BE2C (cell line): Measurements from ENCODE around the gene EMC9.

Source experiments
- DNase-seq: peaks from one replicate; pipeline ENCODE4 v3.0.0-alpha.2; 2020
- H3K27me3 ChIP-seq: fragments of 250-450 bp; sonication (Bioruptor Pico); 2 replicates; pipeline ENCODE4 v1.5.1; 2020; ENCODE audit warnings: mild to moderate bottlenecking
- H3K36me3 ChIP-seq: fragments of 250-450 bp; sonication (Bioruptor Pico); 2 replicates; pipeline ENCODE4 v1.5.1; 2020; ENCODE audit warnings: mild to moderate bottlenecking
- H3K4me1 ChIP-seq: fragments of 250-450 bp; sonication (Bioruptor Pico); 2 replicates; pipeline ENCODE4 v1.5.1; 2020
- H3K4me3 ChIP-seq: 2 replicates; pipeline ENCODE4 v1.5.1; 2011; ENCODE audit warnings: low read depth, low read length
- H3K9me3 ChIP-seq: fragments of 250-450 bp; sonication (Bioruptor Pico); 2 replicates; pipeline ENCODE4 v1.5.1; 2020
- CTCF ChIP-seq: IDR thresholded peaks from 2 replicates; pipeline ENCODE4 v1.5.1; 2012; ENCODE audit warnings: mild to moderate bottlenecking, low read depth, low read length

The EMC9 gene

GRCh38 chr14:24116128-24116814 is 25.1 kb downstream of the EMC9 start:
- Histone ChIP-seq H3K4me3 (no peak overlapping the region), H3K27me3 (no peaks in the 10 kb centered on the region), H3K9me3 (no peaks in the 10 kb centered on the region), H3K36me3 (peaks cover 8% of the 10 kb centered on the region), H3K4me1 (no peaks in the 10 kb centered on the region; the same call in 1 of the 2 replicates)
- no peak for TF ChIP-seq CTCF
- no peak for DNase-seq

DNA sequence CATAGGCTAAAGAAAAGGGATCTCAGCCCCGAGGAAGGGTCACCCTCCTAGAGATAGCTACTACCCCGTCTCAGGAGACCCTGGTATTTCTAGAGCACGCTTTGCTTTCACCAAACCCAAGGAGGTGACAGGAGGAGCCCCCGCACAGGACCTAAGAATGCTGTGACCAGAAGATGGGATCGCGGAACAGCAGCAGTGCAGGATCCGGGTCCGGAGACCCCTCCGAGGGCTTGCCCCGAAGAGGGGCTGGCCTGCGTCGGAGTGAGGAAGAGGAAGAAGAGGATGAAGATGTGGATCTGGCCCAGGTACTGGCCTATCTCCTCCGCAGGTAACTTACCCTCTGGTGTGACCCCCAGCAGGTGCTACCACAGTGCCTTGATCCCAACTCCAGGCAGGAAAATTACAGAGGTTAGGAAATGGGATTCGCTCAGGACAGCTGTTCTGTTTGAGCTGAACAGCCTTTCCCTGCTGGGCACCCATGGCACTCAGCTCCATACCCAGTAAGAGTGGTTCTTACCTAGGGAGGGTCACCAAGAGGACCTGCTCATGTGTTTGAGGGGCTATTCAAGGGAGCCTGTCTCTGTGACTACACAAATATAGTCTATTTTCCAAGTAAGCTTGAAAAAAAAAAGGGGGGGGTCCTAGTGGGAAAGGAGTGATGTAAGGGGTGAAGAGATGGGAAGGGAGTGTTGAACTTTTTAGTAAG is 25.8 kb downstream of the EMC9 start:
- no peaks in the 10 kb centered on the region for H3K9me3 ChIP-seq
- DNase-seq, result no peak
- no peaks in the 10 kb centered on the region for H3K27me3 ChIP-seq
- peak overlapping the region; percentile 84 for H3K4me3 ChIP-seq
- TF ChIP-seq CTCF, result no peak
- no peaks in the 10 kb centered on the region; the same call in 1 of the 2 replicates for H3K4me1 ChIP-seq
- peaks cover 6% of the 10 kb centered on the region for H3K36me3 ChIP-seq

DNA sequence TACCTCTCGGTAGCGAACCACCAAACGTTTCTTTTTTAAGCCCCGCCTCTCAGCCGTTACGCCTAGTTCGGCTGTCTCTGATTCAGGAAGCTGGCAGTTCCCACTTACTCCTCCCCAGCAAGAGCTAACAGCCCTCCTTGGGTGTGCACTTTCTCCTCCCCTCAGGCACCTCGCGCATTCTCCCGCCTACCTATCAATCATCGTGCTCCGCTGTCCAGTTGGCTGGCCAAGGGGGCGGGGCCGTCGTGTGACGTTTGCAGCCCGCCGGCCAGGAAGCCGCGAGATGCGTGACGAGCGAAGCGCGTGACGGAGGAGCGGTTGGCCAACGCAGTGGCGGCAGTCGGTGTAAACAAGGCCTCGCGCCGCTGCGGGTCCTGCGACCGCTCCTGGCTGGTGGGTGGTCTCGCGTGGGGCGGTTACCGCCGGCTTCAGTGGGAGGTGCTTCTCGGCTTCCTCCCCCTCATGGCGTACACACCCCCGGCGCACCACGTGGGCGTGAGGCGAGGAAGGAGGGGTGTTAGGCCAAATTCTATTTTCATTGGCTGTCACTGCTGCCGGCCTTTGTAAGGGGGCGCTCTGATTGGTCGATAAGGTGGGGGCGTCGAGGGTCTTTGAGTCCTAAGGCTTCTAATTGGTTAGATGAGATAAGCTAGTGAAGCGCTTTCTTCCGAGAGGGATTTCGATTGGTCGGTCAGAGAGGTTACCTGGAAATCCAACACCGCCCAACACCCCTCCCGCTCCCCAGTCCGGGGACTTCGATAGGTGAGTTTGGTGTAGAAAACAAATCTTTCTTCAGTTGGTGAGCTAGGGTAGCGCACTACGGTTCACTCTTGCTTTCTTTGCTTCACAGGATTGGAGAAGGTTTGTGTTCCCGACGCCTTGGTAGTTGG is 26.6 kb downstream of the EMC9 start, which contains the start of the genes DCAF11 and NRL:
Gene DCAF11, plus strand, starts transcription at position 246 of the 890 bp plus-strand sequence. CDS start 818 bp downstream, outside the sequence.
Gene NRL, minus strand, starts transcription at position 418 of the 890 bp plus-strand sequence. CDS start 32,101 bp downstream, outside the sequence.
- TF ChIP-seq CTCF, result no peak

DNA sequence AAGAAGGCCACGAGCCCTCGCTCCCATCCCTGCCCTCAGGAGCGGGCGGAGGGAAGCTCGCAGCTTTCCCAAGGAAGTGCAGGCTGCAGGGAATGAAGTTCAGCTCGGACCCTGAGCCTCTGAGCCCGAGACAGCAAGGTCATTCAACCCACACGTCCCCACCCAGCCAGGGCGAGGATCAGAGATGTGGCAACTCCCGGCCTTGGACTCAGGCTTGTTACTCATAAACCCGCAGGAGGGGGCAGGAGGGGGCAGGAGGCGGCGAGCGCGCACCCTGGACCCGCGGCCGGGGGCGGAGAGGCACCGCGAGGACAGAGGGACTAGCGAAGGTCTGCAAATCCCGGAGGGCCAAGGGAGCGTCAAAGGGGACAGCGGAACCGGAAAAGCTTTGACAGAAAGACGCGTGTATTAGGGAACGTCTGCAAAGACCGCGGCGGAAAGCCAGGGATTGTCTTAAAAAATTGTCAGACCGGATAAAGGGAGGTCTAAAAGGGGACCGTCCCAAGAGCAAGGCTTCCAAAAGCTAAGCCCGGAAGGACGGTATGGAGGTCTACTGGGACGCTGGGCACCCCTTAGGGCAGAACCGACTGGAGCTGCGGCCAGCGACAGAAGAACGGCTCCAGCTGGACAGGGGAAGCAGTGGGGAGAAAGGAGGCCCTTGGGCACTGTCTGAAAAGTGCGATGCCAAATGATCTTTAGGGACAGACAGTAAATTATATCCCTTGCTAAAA is 27.4 kb downstream of the EMC9 start:
- no peaks in the 10 kb centered on the region for H3K27me3 ChIP-seq
- DNase-seq, result peak; percentile 85
- no peaks in the 10 kb centered on the region; the same call in 1 of the 2 replicates for H3K4me1 ChIP-seq
- no peak for TF ChIP-seq CTCF
- no peaks in the 10 kb centered on the region for H3K36me3 ChIP-seq
- no peaks in the 10 kb centered on the region for H3K9me3 ChIP-seq
- H3K4me3 ChIP-seq, result peak overlapping the region; percentile 84

More for the DNA sequence above, 26.6 kb downstream of the EMC9 start, which contains the start of the genes DCAF11 and NRL:
- no peaks in the 10 kb centered on the region; the same call in 1 of the 2 replicates for H3K4me1 ChIP-seq
- H3K9me3 ChIP-seq, result no peaks in the 10 kb centered on the region
- peaks cover 6% of the 10 kb centered on the region for H3K36me3 ChIP-seq
- no peaks in the 10 kb centered on the region for H3K27me3 ChIP-seq
- peak; percentile 99 for DNase-seq
- peak within 1 kb of the TSS; percentile 84 for H3K4me3 ChIP-seq

DNA sequence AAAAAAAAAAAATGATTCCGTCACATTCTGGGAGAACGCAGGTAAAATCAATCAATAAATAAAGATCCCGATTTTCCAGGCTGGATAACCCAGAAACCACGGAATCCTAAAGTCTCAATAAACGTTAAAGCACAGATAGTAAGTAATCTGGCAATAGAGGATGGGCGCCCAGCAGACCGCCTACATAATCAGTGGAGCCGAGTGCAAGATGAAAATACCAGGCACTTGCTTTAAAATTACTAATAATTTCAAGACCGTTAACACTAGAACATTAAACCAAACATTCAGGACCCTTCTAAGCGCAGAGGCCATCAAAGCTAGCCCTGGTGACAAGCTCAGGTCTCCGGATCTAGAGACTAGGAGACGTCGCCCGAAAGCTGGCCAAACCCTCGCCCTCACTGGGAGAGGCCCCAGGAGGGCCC is 28.0 kb downstream of the EMC9 start:
- no peak for DNase-seq
- TF ChIP-seq CTCF, result no peak
- H3K9me3 ChIP-seq, result no peaks in the 10 kb centered on the region
- H3K4me1 ChIP-seq, result no peaks in the 10 kb centered on the region; the same call in 1 of the 2 replicates
- H3K36me3 ChIP-seq, result no peaks in the 10 kb centered on the region
- H3K4me3 ChIP-seq, result peak overlapping the region; percentile 84
- H3K27me3 ChIP-seq, result no peaks in the 10 kb centered on the region
